Muscle of leg (tissue), 11 donors: ENCODE data around the gene ACTL6A. TPM values are rescaled to one million over a fixed set of nuclear protein-coding genes. Genes with fewer than 3 reads are reported as not detected.

Experiments used
- DNase-seq: peaks from one replicate; pipeline ENCODE4 v3.0.0; 2013
- H3K27ac ChIP-seq: one replicate; pipeline ENCODE4 v1.5.1; 2013; ENCODE audit warnings: mild to moderate bottlenecking, low read length, control low read depth
- H3K27me3 ChIP-seq: one replicate; pipeline ENCODE4 v1.6.1; 2013; ENCODE audit warnings: low read length; ENCODE audit not compliant: control insufficient read depth, insufficient read depth
- H3K36me3 ChIP-seq: one replicate; pipeline ENCODE4 v1.6.1; 2013; ENCODE audit warnings: low read length; ENCODE audit not compliant: control insufficient read depth, insufficient read depth
- H3K4me1 ChIP-seq: one replicate; pipeline ENCODE4 v1.6.1; 2013; ENCODE audit warnings: low read length; ENCODE audit not compliant: control insufficient read depth, insufficient read depth
- H3K4me3 ChIP-seq: one replicate; pipeline ENCODE4 v1.5.1; 2013; ENCODE audit warnings: low read length, control low read depth
- H3K9me3 ChIP-seq: replicated peaks from 2 replicates; pipeline ENCODE4 v1.6.1; 2013; ENCODE audit warnings: low read depth, low read length; ENCODE audit not compliant: control insufficient read depth
- WGBS: methylation state at CpG from one replicate; pipeline ENCODE4 v1.1.5; 2013; ENCODE audit warnings: missing lambda C conversion rate; ENCODE audit not compliant: insufficient coverage; 5-methylcytosine and 5-hydroxymethylcytosine counted together
- polyA plus RNA-seq, 8 donors: library from polyadenylated mRNA; unstranded; fragments of 120-200 nt; gene quantifications; one replicate each; pipeline versions ENCODE4 v1.2.1 to v1.2.3, GENCODE V29; 2013; ENCODE audit warnings: inconsistent platforms in 1 of 8, low replicate concordance in 1 of 8; ENCODE audit not compliant: insufficient read length in 8 of 8, insufficient read depth in 1 of 8
- total RNA-seq: library from RNA; stranded (reverse); fragments of 120-200 nt; gene quantifications from one replicate; pipeline ENCODE4 v1.2.4, GENCODE V29; 2013

The ACTL6A gene
- total and polyA plus RNA-seq, 9 donors, result 33.6 to 57.6 (median 43.9) TPM

- Histone ChIP-seq H3K4me1 (peaks cover 8% of the 10 kb centered on the region), H3K4me3 (no peak overlapping the region), H3K9me3 (no peaks in the 10 kb centered on the region), H3K27me3 (no peaks in the 10 kb centered on the region), H3K36me3 (peaks cover 9% of the 10 kb centered on the region), H3K27ac (no peak overlapping the region)
- 90% methylated on average over 2 of the region's 3 CpGs for WGBS
- DNase-seq, result no peak
Observed at GRCh38 chr3:179565496-179565895, 2.8 kb downstream of the ACTL6A start.

GRCh38 chr3:179580992-179581391, 18.3 kb downstream of the ACTL6A start:
- Histone ChIP-seq H3K9me3 (no peaks in the 10 kb centered on the region), H3K36me3 (peaks cover 34% of the 10 kb centered on the region)
- no peak for DNase-seq

DNA sequence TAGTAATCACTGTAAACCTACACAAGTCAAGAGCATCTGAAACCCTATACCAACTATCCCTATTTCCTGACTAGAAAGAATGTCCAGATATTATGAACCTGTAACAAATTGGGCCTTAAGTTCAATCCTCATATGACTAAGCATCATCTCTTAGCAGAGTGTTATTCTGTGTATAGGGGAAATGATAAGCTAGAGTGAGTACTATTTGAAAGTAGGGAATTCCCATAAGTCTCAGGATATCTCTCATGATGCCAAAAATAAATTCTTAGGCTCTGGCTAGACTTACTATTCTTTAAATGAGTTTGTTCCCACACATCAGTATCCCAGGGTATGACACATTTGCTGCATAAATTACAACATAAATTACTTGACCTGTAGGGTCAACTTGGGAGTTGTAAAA, 26.4 kb downstream of the ACTL6A start:
- H3K4me3 ChIP-seq, result no peak overlapping the region
- no peak for DNase-seq
- H3K4me1 ChIP-seq, result no peaks in the 10 kb centered on the region
- no peaks in the 10 kb centered on the region for H3K27me3 ChIP-seq
- H3K27ac ChIP-seq, result no peak overlapping the region
- H3K36me3 ChIP-seq, result peaks cover 32% of the 10 kb centered on the region
- H3K9me3 ChIP-seq, result no peaks in the 10 kb centered on the region

More at GRCh38 chr3:179580992-179581391, 18.3 kb downstream of the ACTL6A start:
- no peaks in the 10 kb centered on the region for H3K4me1 ChIP-seq
- H3K27ac ChIP-seq, result no peak overlapping the region
- no peaks in the 10 kb centered on the region for H3K27me3 ChIP-seq
- no peak overlapping the region for H3K4me3 ChIP-seq
- 100% methylated on average over 1 of the region's 1 CpG for WGBS

DNA sequence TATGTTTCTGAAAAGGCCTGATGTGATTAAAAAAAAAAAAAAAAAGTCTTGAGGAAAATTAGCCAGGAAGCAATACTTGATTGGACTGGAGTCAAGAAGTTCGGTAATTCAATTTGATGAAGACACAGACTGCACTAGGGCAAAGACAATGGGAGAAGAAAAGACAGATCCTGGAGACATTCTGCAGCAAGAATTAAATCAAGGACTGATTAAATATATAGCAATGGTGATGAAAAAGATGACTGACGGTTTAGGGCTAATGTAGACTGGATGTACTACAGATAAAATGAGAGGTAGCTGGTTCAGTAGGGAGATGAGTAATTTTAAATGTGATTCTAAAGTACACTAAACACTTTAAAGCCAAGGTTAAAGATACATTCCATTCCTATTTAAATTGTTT, 27.9 kb downstream of the ACTL6A start:
- H3K27ac ChIP-seq, result no peak overlapping the region
- peak; percentile 21 for DNase-seq
- peaks cover 39% of the 10 kb centered on the region for H3K36me3 ChIP-seq
- H3K9me3 ChIP-seq, result no peaks in the 10 kb centered on the region
- H3K4me3 ChIP-seq, result no peak overlapping the region
- H3K4me1 ChIP-seq, result no peaks in the 10 kb centered on the region
- no peaks in the 10 kb centered on the region for H3K27me3 ChIP-seq
- WGBS, result 43% methylated on average over 1 of the region's 2 CpGs

GRCh38 chr3:179591313-179591712, 28.6 kb downstream of the ACTL6A start:
- peak; percentile 51 for DNase-seq
- Histone ChIP-seq H3K27ac (peak overlapping the region; percentile 29), H3K4me3 (no peak overlapping the region), H3K9me3 (no peaks in the 10 kb centered on the region), H3K27me3 (no peaks in the 10 kb centered on the region), H3K4me1 (no peaks in the 10 kb centered on the region), H3K36me3 (peaks cover 39% of the 10 kb centered on the region)
- WGBS, result no CpG with 5 or more reads among the region's 1 CpG

GRCh38 chr3:179599531-179599930, 36.8 kb downstream of the ACTL6A start:
- H3K4me3 ChIP-seq, result no peak overlapping the region
- no peak overlapping the region for H3K27ac ChIP-seq
- DNase-seq, result no peak
- no peaks in the 10 kb centered on the region for H3K27me3 ChIP-seq
- WGBS, result 100% methylated on average over 3 of the region's 4 CpGs
- H3K9me3 ChIP-seq, result no peaks in the 10 kb centered on the region
- H3K4me1 ChIP-seq, result peaks cover 4% of the 10 kb centered on the region
- peaks cover 40% of the 10 kb centered on the region for H3K36me3 ChIP-seq

GRCh38 chr3:179603321-179603720, 40.6 kb downstream of the ACTL6A start:
- 83% methylated on average over 3 of the region's 4 CpGs for WGBS
- H3K36me3 ChIP-seq, result peaks cover 20% of the 10 kb centered on the region
- no peak for DNase-seq
- no peaks in the 10 kb centered on the region for H3K9me3 ChIP-seq
- no peak overlapping the region for H3K4me3 ChIP-seq
- H3K27ac ChIP-seq, result no peak overlapping the region
- H3K27me3 ChIP-seq, result no peaks in the 10 kb centered on the region
- H3K4me1 ChIP-seq, result peaks cover 12% of the 10 kb centered on the region

DNA sequence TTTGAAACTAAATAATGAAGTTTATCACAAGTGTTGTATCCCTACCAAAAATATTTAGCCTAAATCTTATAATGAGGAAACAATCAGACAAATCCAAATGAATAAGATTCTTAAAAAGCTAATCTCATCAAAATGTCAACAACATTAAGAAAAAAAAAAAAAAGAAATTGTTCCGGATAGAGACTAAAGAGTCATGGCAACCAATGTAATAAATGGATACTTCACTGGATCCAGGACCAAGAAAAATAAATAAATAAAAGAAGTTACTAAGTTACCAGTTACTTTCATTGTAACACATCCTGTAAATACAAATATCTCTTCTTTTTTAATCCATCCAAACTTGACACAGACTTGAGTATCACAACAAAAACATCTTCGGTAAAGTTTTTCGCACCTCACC, 41.1 kb downstream of the ACTL6A start:
- no peaks in the 10 kb centered on the region for H3K9me3 ChIP-seq
- no peaks in the 10 kb centered on the region for H3K27me3 ChIP-seq
- H3K4me1 ChIP-seq, result peaks cover 12% of the 10 kb centered on the region
- peak overlapping the region; percentile 88 for H3K4me3 ChIP-seq
- no peak for DNase-seq
- WGBS, result no CpG with 5 or more reads among the region's 3 CpGs
- peak overlapping the region; percentile 97 for H3K27ac ChIP-seq
- peaks cover 15% of the 10 kb centered on the region for H3K36me3 ChIP-seq

DNA sequence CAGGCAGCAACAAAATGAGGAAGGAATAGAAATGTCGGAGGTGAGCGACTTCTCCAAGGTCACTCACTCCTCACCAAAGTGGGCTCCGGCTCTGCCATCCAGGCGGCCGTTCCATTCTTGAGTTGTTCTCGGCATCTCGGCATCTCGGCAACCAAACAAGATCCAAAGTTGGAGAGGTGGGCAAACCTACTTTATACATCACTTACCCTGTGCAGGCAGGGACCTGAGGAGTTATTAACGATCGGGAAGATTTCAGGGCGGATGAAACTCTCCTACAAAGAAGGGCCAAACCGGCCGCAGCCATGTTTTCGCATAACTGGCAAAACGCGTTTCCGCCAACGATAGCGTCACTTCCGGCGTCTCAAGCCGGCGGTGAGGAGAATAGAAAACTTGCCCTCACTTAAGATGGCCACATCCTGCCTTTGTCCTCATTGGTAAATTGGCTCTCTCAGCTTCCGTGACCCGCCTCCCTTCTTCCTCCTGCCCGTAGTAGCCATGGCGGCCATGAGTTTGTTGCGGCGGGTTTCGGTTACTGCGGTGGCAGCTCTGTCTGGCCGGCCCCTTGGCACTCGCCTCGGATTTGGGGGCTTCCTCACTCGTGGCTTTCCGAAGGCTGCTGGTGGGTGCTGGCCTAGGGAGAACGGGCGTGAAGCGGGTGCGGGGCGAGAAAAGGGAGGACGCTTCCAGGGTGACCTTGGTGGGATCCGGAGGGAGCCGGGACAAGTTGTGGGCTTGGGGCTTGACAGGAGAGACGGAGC, 41.8 kb downstream of the ACTL6A start, which contains the start of the genes MRPL47 and NDUFB5:
TSS of gene MRPL47 (minus strand) at position 318 of the 758 bp plus-strand sequence. CDS start at position 304, 14 bp downstream.
TSS of gene NDUFB5 (plus strand) at position 474 of the 758 bp plus-strand sequence. CDS start at position 496, 22 bp downstream.
- WGBS, result under 1% methylated on average over 26 of the region's 45 CpGs
- peaks cover 12% of the 10 kb centered on the region for H3K4me1 ChIP-seq
- H3K27me3 ChIP-seq, result no peaks in the 10 kb centered on the region
- peak; percentile 100 for DNase-seq
- peaks cover 13% of the 10 kb centered on the region for H3K36me3 ChIP-seq
- H3K4me3 ChIP-seq, result peak within 1 kb of the TSS; percentile 88
- peak within 1 kb of the TSS; percentile 97 for H3K27ac ChIP-seq
- no peaks in the 10 kb centered on the region for H3K9me3 ChIP-seq

GRCh38 chr3:179606534-179607085, 43.9 kb downstream of the ACTL6A start:
- 88% methylated on average over 1 of the region's 4 CpGs for WGBS
- no peaks in the 10 kb centered on the region for H3K27me3 ChIP-seq
- H3K36me3 ChIP-seq, result peaks cover 7% of the 10 kb centered on the region
- H3K9me3 ChIP-seq, result no peaks in the 10 kb centered on the region
- H3K4me1 ChIP-seq, result peaks cover 12% of the 10 kb centered on the region
- no peak overlapping the region for H3K4me3 ChIP-seq
- no peak for DNase-seq
- no peak overlapping the region for H3K27ac ChIP-seq
